ENCODE results near the gene TRIM29.
"Not testable (repeated sequence)": the region's sequence is repeated elsewhere in the genome, so short reads cannot be mapped to it uniquely, and the experiment has no call there.

The TRIM29 gene

GRCh38 chr11:120137611-120138521 lies at the start of gene TRIM29:
Gene TRIM29 (minus strand): TSS chr11:120138113. CDS start chr11:120138031, 82 bp downstream.
- H3K4me3 Mint-ChIP-seq, result no peak within 1 kb of the TSS
- H3K9me3 Mint-ChIP-seq, result no peaks in the 10 kb centered on the region
- H3K4me1 Mint-ChIP-seq (ENCODE audit: low read depth), result no peaks in the 10 kb centered on the region
- DNase-seq, result peak; percentile 20
- H3K27ac Mint-ChIP-seq, result no peak within 1 kb of the TSS
- H3K36me3 Mint-ChIP-seq (ENCODE audit: low read depth), result no peaks in the 10 kb centered on the region
- peaks cover 5% of the 10 kb centered on the region for H3K27me3 Mint-ChIP-seq

- peak overlapping the region; percentile 3 for H3K27ac Mint-ChIP-seq
- peaks cover 10% of the 10 kb centered on the region for H3K4me1 Mint-ChIP-seq (ENCODE audit: low read depth)
- H3K4me3 Mint-ChIP-seq, result no peak overlapping the region
- peak; percentile 31 for DNase-seq
- H3K27me3 Mint-ChIP-seq, result peaks cover 34% of the 10 kb centered on the region
- no peaks in the 10 kb centered on the region for H3K9me3 Mint-ChIP-seq
- H3K36me3 Mint-ChIP-seq (ENCODE audit: low read depth), result no peaks in the 10 kb centered on the region
Observed at GRCh38 chr11:120186774-120187591, 49.1 kb upstream of the TRIM29 start.

- Mint-ChIP-seq H3K9me3 (no peaks in the 10 kb centered on the region), H3K36me3 (ENCODE audit: low read depth) (no peaks in the 10 kb centered on the region), H3K4me3 (no peak overlapping the region), H3K4me1 (ENCODE audit: low read depth) (peaks cover 10% of the 10 kb centered on the region), H3K27me3 (peaks cover 36% of the 10 kb centered on the region), H3K27ac (peak overlapping the region; percentile 3)
- DNase-seq, result no peak
Observed at GRCh38 chr11:120186456-120186773, 48.5 kb upstream of the TRIM29 start.

- Mint-ChIP-seq H3K9me3 (no peaks in the 10 kb centered on the region), H3K27ac (no peak overlapping the region)
Observed at GRCh38 chr11:120185706-120186455, 48.0 kb upstream of the TRIM29 start.

GRCh38 chr11:120184946-120185705 lies 47.2 kb upstream of the TRIM29 start:
- no peak overlapping the region for H3K27ac Mint-ChIP-seq
- H3K4me3 Mint-ChIP-seq, result no peak overlapping the region
- peaks cover 10% of the 10 kb centered on the region for H3K4me1 Mint-ChIP-seq (ENCODE audit: low read depth)
- no peaks in the 10 kb centered on the region for H3K9me3 Mint-ChIP-seq
- H3K27me3 Mint-ChIP-seq, result peaks cover 32% of the 10 kb centered on the region
- no peaks in the 10 kb centered on the region for H3K36me3 Mint-ChIP-seq (ENCODE audit: low read depth)
- peak; percentile 6 for DNase-seq

More at GRCh38 chr11:120185706-120186455, 48.0 kb upstream of the TRIM29 start:
- DNase-seq, result peak; percentile 2
- Mint-ChIP-seq H3K4me3 (no peak overlapping the region), H3K27me3 (peaks cover 35% of the 10 kb centered on the region), H3K4me1 (ENCODE audit: low read depth) (peaks cover 10% of the 10 kb centered on the region), H3K36me3 (ENCODE audit: low read depth) (no peaks in the 10 kb centered on the region)

- Mint-ChIP-seq H3K9me3 (no peaks in the 10 kb centered on the region), H3K36me3 (ENCODE audit: low read depth) (no peaks in the 10 kb centered on the region), H3K27ac (no peak overlapping the region), H3K27me3 (peaks cover 30% of the 10 kb centered on the region), H3K4me3 (no peak overlapping the region), H3K4me1 (ENCODE audit: low read depth) (peaks cover 10% of the 10 kb centered on the region)
- peak; percentile 6 for DNase-seq
Observed at GRCh38 chr11:120184371-120184945, 46.5 kb upstream of the TRIM29 start.

GRCh38 chr11:120183701-120184141 lies 45.8 kb upstream of the TRIM29 start:
- Mint-ChIP-seq H3K9me3 (no peaks in the 10 kb centered on the region), H3K27me3 (peaks cover 29% of the 10 kb centered on the region), H3K4me1 (ENCODE audit: low read depth) (peaks cover 10% of the 10 kb centered on the region), H3K27ac (no peak overlapping the region), H3K4me3 (no peak overlapping the region), H3K36me3 (ENCODE audit: low read depth) (no peaks in the 10 kb centered on the region)
- peak; percentile 2 for DNase-seq

GRCh38 chr11:120182790-120183491 lies 45.0 kb upstream of the TRIM29 start:
- peak; percentile 25 for DNase-seq
- no peak overlapping the region for H3K27ac Mint-ChIP-seq
- H3K4me3 Mint-ChIP-seq, result no peak overlapping the region
- H3K4me1 Mint-ChIP-seq (ENCODE audit: low read depth), result peaks cover 10% of the 10 kb centered on the region
- H3K9me3 Mint-ChIP-seq, result no peaks in the 10 kb centered on the region
- H3K27me3 Mint-ChIP-seq, result peaks cover 29% of the 10 kb centered on the region
- H3K36me3 Mint-ChIP-seq (ENCODE audit: low read depth), result no peaks in the 10 kb centered on the region

GRCh38 chr11:120182372-120182771 lies 44.5 kb upstream of the TRIM29 start:
- no peak overlapping the region for H3K27ac Mint-ChIP-seq
- H3K4me1 Mint-ChIP-seq (ENCODE audit: low read depth), result peaks cover 10% of the 10 kb centered on the region
- peaks cover 28% of the 10 kb centered on the region for H3K27me3 Mint-ChIP-seq
- no peaks in the 10 kb centered on the region for H3K9me3 Mint-ChIP-seq
- H3K36me3 Mint-ChIP-seq (ENCODE audit: low read depth), result no peaks in the 10 kb centered on the region
- no peak overlapping the region for H3K4me3 Mint-ChIP-seq
- peak; percentile 12 for DNase-seq

- peaks cover 22% of the 10 kb centered on the region for H3K27me3 Mint-ChIP-seq
- no peak overlapping the region for H3K27ac Mint-ChIP-seq
- no peak overlapping the region for H3K4me3 Mint-ChIP-seq
- no peaks in the 10 kb centered on the region for H3K36me3 Mint-ChIP-seq (ENCODE audit: low read depth)
- peaks cover 2% of the 10 kb centered on the region for H3K4me1 Mint-ChIP-seq (ENCODE audit: low read depth)
- DNase-seq, result peak; percentile 7
- no peaks in the 10 kb centered on the region for H3K9me3 Mint-ChIP-seq
Observed at GRCh38 chr11:120181376-120181975, 43.6 kb upstream of the TRIM29 start.

- Mint-ChIP-seq H3K27ac (no peak overlapping the region), H3K36me3 (ENCODE audit: low read depth) (no peaks in the 10 kb centered on the region), H3K9me3 (no peaks in the 10 kb centered on the region)
Observed at GRCh38 chr11:120180551-120181232, 42.8 kb upstream of the TRIM29 start.

GRCh38 chr11:120180063-120180462 lies 42.1 kb upstream of the TRIM29 start:
- not testable (repeated sequence) for H3K4me1 Mint-ChIP-seq (ENCODE audit: low read depth)

More at GRCh38 chr11:120180551-120181232, 42.8 kb upstream of the TRIM29 start:
- peaks cover 25% of the 10 kb centered on the region for H3K27me3 Mint-ChIP-seq
- no peak overlapping the region for H3K4me3 Mint-ChIP-seq
- DNase-seq, result peak; percentile 11
- no peaks in the 10 kb centered on the region for H3K4me1 Mint-ChIP-seq (ENCODE audit: low read depth)

More at GRCh38 chr11:120180063-120180462, 42.1 kb upstream of the TRIM29 start:
- H3K27ac Mint-ChIP-seq; DNase-seq; H3K9me3 Mint-ChIP-seq; H3K4me3 Mint-ChIP-seq; H3K36me3 Mint-ChIP-seq (ENCODE audit: low read depth): not testable (repeated sequence)
- H3K27me3 Mint-ChIP-seq, result peaks cover 25% of the 10 kb centered on the region
